Fibroblast of the aortic adventitia (primary cell): ENCODE results near the gene SCN5A. TPM values are rescaled to one million over a fixed set of nuclear protein-coding genes. Genes with fewer than 3 reads are reported as not detected.

ENCODE experiments used
- DNase-seq: peaks from one replicate; pipeline ENCODE4 v3.0.0-alpha.2; 2010; ENCODE audit warnings: low read depth
- H3K4me3 ChIP-seq: 2 replicates; pipeline ENCODE4 v1.5.1; 2011; ENCODE audit warnings: low read depth, mild to moderate bottlenecking, control low read depth, low read length, moderate library complexity
- total RNA-seq: library from RNA; depleted of rRNA; stranded (reverse); fragments of >200 nt; gene quantifications from 2 replicates; pipeline ENCODE4 v1.2.3, GENCODE V29; 2012; ENCODE audit warnings: low replicate concordance
- TF ChIP-seq, protein P1 (sequence below): IDR thresholded peaks from 2 replicates; pipeline ENCODE4 v1.5.1; 2011; ENCODE audit warnings: mild to moderate bottlenecking, low read length, control low read depth, inconsistent platforms; ENCODE audit not compliant: insufficient read depth

SCN5A gene
- total RNA-seq, 1 donor = 0.99 TPM

GRCh38 chr3:38549082-38549481 lies 100.4 kb downstream of the SCN5A start:
- no peak for DNase-seq
- TF ChIP-seq, protein P1, sequence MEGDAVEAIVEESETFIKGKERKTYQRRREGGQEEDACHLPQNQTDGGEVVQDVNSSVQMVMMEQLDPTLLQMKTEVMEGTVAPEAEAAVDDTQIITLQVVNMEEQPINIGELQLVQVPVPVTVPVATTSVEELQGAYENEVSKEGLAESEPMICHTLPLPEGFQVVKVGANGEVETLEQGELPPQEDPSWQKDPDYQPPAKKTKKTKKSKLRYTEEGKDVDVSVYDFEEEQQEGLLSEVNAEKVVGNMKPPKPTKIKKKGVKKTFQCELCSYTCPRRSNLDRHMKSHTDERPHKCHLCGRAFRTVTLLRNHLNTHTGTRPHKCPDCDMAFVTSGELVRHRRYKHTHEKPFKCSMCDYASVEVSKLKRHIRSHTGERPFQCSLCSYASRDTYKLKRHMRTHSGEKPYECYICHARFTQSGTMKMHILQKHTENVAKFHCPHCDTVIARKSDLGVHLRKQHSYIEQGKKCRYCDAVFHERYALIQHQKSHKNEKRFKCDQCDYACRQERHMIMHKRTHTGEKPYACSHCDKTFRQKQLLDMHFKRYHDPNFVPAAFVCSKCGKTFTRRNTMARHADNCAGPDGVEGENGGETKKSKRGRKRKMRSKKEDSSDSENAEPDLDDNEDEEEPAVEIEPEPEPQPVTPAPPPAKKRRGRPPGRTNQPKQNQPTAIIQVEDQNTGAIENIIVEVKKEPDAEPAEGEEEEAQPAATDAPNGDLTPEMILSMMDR = no peak
- H3K4me3 ChIP-seq = no peak overlapping the region

GRCh38 chr3:38548154-38548931 lies 101.1 kb downstream of the SCN5A start:
- no peak overlapping the region for H3K4me3 ChIP-seq
- TF ChIP-seq, protein P1 = no peak
- DNase-seq = no peak

DNA sequence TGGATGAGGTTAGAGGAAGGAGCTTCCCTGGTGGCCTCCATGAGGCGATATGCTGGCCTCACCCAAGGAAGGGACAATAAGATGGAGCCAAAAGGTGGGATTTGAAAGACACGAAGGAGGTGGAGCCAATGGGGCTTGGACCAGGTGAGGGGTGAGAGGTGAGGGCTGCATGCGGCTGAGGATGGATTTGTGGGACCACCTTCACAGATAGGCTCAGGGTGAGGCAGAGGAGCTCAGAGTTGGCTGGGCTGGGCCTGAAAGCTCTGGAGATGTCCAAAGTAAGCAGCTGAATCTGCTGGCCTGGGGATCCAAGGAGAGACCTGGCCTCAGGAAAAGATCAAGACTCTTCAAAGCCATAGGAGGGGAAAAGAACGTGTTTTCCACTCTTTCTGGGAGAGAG lies 103.5 kb downstream of the SCN5A start:
- TF ChIP-seq, protein P1 = no peak
- DNase-seq = no peak
- no peak overlapping the region for H3K4me3 ChIP-seq

GRCh38 chr3:38545550-38545949 lies 103.9 kb downstream of the SCN5A start:
- TF ChIP-seq, protein P1 = no peak

GRCh38 chr3:38544926-38545325 lies 104.6 kb downstream of the SCN5A start:
- H3K4me3 ChIP-seq = no peak overlapping the region
- DNase-seq = no peak
- TF ChIP-seq, protein P1 = no peak

More at GRCh38 chr3:38545550-38545949, 103.9 kb downstream of the SCN5A start:
- DNase-seq = no peak
- no peak overlapping the region for H3K4me3 ChIP-seq

- no peak overlapping the region for H3K4me3 ChIP-seq
- TF ChIP-seq, protein P1 = no peak
- no peak for DNase-seq
Measured at GRCh38 chr3:38543586-38543985, 105.9 kb downstream of the SCN5A start.
